HG03159 (cell line): ENCODE data around the gene AGBL4.

Source experiments
- ATAC-seq: cut with Tn5 transposase; IDR thresholded peaks from one replicate; pipeline ENCODE4 v1.9.1; 2021; ENCODE audit warnings: mild to moderate bottlenecking, moderate library complexity; ENCODE audit not compliant: unreplicated experiment

Gene AGBL4

DNA sequence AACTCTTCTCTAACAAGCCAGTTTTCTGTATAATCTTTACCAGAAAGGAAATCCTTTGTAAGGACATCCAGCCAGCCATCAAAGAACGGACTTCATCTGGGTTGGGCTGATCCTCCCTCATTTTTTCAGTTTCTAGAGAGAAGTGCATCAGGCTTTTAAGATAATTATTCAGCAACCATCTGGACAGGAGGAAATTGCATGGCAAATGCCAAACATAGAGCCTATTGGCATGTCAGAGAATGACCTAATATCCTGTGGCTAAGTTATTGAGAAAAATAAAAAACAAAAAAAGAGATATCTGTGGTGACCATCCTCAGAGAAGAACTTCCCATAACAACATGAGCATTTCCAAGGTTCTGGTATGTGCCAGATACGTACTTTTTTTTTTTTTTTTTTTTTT lies 1172.1 kb downstream of the AGBL4 start:
- ATAC-seq = no peak

DNA sequence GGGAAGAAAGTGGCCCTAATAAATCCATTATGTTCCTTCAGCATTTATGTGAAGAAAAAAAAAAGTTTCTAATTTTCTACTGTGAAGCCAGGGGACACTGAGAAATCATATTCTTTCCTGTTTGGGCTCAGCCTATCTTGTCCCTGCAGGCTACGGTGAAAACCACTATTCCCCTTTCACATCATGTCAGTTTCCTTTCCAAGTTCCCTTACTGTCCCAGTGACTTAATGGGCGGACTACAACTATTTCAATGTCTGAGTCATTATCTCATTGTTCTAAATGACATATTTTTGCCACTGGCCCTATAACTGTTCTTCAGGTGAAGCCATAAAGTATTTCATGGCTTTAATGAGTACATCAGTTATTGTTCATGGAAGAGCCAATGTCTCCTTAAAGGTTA lies 1175.7 kb downstream of the AGBL4 start:
- ATAC-seq = no peak

DNA sequence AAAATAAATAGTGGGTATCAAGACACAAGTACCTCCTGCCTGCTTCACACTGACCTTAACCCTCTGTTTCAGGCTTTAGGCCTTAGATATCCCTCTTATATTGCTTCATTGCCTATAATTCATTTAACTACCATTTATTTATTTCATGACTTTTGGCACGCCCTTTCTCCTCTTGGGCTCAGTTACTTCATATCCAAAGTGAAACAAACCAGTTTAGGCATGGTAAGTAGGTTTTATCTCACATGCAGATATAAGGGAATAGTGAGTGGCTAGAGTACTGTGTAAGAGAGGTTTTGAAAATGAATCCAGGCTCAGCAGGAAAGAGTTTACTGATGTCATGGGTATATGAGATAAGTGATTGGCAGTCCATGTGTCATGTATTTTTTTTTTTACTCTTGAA lies 1177.3 kb downstream of the AGBL4 start:
- ATAC-seq = no peak

DNA sequence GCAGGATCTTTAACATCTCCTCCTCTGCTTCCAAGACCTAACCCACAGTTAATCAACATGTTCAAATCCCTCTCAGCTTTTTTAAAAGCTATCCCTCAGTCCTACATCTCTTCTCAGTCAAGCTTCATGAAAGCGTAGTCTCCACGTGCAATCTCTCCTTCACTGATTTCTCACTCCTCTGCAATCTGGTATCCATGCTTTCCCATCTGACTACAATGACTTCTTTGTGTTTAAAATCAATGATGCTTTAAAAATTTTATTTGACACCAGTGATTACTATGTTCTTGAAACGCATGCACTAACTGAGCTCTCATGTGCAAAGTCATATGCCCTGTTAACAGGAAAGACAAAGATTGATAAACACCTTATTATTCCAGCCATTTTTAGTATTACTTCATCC lies 1179.6 kb downstream of the AGBL4 start:
- ATAC-seq = no peak

DNA sequence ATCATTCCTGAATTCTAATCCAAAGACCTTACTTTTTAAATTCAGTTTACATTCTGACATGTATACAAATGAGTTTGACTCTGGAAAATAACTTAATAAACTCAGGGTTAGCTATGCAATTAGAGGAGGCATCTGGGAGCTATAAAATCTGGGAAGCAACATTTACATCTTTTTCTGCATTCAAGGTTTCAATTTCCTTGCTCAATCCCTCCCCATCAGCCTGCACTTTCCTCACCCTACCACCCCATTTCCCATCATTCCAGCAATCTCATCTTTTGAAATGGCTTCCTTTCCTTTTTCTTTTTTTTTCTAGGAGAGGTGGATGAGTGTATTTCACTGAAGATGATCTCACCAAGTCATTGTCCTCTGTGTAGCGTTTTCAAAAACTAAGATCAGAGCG lies 1181.8 kb downstream of the AGBL4 start:
- ATAC-seq = no peak

DNA sequence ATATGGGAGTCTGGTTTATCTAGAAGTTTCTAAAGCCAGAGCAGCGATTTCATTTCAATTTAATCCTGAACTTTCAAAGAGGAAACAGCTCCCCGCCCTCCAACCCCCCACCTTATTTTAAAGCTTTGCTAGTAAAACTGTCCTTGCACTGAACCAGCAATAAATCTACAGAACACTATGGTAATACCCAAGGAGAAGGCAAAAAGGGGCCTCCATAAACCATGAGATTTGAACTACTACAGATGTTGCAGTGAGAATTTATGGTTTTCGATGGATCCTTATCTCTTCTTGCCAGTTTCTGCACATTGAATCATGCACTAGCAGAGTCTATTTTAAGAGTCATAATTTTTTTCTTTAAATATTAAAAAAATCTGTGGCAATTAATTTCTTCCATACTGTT lies 1182.3 kb downstream of the AGBL4 start:
- ATAC-seq = no peak

DNA sequence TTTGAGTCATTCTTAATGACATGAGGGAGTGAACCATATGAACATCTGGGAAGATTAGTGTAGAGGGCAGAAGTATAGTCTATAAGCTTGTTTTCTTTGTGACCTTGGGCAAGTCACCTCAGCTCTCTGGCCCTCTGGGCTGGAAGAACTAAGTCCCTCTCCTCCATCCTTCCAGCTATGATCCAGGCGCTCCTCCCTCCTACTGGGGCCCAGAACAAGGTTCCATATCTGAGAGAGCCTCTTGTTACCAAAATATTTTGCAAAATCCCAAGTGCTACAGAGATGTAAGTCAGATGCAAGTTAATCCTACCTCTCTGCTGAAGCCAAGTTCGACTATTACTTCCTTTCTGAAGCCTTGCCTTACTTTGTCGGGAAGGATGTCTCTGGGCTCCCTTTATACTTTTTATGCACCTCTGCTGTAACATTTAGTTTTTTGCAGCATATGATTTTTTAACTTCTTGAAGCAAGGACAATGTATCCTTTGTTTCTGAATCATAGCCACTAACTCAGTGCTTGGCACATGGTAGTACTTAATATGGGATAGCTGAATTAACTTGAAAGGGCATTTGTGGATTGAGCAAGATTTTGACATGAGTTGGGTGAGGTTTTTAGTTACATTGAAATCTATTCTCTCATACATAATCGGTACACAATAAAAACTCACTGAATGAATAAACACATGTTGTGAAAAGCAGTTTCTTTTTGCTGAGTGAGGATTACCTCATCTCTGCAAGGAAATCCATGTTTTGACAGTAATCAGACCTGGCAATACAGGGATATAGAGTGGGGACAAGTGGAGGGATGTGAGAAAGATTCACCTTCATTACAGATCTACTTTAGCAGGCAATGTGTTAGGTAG lies 1192.4 kb downstream of the AGBL4 start:
- ATAC-seq = no peak

DNA sequence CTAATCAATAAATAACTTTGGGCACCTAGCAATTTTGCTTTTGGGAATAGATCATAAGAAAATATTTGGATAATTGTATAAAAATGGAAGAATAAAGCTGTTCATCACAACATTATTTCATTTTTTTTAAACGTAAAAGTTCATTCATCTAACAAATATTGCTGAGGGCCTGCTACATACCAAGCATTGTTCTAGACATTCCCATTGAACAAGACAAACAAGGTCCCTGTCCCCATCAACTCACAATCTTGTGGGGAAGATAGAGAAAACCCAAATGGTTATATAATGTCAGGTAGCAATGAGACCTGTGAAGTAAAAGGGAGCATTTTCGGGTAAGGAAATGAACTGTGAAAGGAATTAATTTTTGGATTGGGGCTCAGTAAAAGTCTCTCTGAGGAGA lies 1193.0 kb downstream of the AGBL4 start:
- no peak for ATAC-seq

DNA sequence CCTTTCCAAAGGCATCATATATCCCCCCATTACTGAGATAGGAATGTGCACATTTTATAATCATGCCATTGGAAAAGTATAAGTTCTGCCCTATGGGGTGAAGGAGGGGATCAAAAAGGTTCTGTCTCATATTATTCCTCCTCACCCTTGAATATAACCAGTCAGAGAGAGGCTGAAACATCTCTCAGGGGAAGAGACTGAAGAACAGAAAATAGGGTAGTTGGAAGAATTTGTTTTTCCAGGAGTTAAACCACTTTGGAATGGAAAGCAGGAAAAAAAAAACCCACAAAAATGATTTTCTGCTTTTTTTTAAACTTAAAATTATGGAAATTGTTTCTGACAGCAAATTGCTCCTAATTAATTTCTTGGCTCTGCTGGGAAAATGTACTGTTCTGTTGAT lies 1194.3 kb downstream of the AGBL4 start:
- ATAC-seq = no peak

DNA sequence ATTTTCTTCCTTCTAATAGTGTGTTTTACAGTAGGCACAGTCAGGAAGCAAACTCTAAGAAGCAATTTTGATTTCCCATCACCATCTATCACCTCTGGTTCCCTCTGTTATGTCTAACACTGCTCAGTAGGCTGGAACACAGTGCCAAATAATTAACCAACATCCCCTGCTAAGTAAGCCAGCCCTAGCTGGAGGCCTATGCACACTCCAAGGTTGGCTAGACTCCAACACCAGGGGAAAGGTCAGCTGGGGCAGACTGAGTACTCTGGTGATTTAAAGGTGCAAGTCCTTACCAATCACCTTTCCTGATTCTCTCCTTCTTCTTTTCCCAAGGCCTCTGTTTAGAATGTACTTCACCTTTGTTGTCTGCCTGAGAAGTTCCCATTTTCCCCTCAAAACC lies 1200.6 kb downstream of the AGBL4 start:
- ATAC-seq = no peak

DNA sequence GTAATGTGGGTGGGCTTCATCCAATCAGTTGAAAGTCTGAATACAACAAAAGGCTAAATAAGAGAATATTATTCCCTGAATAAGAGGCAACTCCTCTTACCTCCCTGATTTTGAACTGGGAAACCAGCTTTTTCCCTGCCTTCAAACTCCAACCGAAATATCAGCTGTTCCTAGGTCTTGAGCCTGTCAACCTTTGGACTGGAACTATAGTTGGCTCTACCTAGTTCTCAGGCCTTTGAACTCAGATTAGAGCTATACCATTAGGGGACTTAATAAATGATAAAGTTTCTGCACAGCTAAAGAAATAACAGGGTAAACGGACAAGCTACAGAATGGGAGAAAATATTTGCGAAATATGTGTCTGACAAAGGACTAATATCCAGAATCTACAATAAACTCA lies 1203.3 kb downstream of the AGBL4 start:
- ATAC-seq = no peak

DNA sequence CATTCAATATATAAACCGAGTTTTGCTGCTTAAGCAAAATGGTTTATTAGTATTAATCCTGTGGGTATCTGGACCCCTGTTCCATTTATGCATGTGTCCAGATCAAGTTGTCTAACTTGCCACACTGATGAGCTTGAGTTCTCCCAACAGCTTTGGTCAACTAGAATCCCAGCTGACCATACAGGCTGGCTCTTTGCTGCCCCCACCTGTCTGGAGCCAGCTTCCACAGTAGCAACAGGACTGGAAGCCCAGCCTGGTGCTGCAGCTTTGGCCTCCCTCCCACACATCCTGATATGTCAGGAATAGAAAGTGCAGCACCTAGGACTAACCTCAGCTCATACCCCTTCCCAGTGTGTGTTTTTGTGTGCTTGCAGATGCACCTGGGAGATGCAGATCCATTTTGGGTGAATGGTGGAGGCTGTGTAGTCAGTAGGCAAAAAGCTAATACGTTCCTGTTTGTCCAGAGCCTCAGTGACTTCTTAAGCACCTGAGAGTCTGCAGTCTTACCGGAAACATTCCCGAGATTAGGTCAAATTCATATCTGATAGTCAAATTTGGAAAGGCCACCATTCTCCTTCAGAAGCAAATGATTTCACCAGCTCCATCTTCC lies 1206.1 kb downstream of the AGBL4 start:
- ATAC-seq = peak; percentile 93

DNA sequence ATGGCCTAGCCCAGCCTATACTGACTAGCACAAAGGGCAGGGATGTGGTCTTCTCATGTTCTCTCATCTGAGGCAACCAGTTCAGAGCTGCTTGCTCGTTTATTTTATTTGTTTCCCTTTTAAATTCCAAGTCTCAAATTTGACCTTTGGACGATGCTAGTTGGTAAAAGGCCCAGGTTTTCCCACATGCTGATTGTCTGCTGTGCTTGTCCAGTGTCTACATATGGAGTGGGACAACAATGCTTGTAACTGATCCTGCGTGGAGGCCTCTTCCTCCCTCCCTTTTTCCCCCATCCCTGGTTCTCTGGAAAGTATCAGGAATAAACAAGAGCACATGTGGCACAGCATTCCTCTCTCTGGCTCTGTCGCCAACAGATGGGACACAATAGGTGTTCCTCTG lies 1213.0 kb downstream of the AGBL4 start:
- no peak for ATAC-seq

DNA sequence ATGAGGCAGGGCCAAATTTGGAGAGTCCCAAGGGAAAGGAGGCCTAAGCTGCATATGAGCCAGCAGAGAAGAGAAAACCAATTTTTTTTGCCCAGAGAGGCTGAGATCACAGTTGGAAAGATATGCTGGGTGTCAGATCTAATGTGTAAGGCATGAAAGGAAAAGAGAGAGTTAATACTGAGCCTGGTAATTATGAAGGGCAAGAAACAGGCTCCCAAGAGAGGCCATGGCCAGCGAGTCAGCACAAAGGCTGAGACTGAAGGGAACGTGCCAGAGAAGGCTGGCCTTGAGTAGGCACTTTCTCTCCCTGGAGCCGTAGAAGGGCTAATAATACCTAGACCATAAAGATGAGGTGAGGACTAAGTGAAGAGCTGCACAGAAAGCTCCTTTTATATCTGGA lies 1215.3 kb downstream of the AGBL4 start:
- no peak for ATAC-seq

DNA sequence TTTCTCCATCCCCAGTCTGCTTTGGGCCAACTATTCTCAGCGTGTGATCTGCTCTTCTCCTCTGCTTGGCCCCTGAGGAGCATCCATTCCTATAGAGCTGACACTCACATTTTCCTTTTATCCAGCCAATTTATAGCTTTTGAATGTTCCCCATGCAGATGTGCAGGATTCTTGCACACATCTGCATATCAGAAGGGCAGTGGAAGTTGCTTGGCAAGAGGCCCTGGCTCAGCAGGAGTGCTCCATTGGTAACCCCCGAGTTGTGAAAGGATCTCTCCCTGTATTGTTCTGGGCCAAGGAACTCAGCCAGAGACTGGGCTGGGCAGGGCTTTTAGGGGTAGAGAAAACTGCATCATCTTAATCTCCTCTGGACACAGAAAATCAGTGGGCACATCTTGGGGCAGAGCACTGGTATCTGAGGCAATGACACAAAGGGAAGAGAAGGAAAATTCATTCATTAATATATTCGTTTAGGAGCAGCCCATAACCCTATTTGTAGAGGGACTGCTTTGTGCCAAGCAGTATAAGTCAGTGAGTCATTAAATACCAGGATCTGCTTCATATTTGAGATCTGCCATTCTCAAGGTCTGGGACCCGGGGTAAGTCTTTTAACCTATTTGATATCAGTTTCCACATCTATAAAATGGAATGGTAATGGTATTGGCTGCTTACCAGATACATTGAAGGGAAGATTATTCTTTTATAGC lies 1216.0 kb downstream of the AGBL4 start:
- ATAC-seq = no peak

DNA sequence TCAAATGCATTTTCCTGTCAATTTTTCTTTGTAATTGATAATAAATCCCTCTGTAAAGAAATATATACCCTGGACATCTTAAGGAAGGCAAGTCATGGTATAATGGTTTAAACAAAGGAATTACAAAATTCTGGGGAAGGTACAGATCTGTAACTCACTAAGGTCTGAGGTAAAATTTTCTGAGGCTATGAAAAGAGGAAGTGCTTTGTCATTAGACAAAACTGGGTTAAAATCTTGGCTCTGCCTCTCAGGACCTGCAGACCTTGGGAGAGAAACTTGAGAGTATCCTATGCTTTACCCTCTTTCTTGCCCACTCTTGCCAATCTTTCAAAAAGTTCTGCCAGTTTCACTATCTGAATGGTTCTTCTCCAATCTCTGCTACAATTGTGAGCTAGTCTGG lies 1220.3 kb downstream of the AGBL4 start:
- no peak for ATAC-seq

DNA sequence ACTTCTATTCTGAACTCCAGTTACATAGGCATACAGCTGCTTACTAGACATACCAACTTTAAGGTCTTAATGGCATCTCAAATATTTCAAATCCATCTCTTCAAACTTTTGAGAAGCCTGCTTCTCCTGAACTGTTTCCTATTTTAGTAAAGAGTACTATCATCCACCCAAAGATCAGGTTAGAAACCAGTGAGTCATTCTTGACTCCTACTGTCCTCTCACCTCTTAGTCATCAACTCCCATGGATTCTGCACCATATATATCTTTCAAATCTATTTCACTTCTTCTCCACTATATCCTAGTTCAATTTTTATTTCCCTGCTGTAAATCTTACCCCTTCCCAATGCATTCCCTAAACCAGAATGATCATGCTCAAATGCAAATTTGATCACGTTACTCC lies 1228.9 kb downstream of the AGBL4 start:
- ATAC-seq = no peak

DNA sequence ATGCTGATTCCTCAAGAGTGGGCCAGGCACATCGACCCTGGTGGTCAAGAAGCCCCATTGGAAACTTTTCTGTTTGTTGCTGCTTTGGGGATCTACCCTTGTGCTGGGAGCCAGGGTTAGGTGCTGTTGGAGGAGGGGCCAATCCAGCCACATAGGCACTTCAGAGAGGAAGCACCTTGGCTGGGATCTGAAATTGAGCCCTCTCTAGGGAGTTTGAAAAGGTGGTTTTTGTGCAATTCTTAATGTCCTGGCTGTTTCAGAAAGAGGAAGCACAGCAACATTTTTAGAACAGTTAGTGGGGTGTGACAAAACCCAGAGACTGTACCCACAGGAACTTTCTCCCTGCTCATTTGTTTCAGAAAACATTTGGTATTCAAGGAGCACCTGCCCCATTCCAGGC lies 1229.9 kb downstream of the AGBL4 start:
- ATAC-seq = peak; percentile 81

DNA sequence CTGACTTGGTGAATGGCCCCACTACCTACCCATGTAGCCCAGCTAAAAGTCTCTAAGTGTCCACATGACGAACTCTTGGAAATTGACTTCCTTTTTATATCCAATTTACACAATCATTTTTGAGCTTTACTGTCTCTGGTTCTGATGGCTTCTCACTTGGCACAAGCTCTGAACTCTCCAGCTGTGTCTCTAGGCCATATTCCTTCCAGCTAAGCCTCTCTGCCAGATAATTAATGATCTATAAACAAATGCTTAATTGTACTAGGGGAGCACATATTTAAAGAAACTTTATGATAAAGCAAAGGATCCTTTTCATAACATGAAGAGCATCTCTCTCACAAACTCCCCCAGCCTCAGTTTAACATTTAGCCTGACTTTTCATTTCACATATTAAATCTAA lies 1230.8 kb downstream of the AGBL4 start:
- no peak for ATAC-seq

DNA sequence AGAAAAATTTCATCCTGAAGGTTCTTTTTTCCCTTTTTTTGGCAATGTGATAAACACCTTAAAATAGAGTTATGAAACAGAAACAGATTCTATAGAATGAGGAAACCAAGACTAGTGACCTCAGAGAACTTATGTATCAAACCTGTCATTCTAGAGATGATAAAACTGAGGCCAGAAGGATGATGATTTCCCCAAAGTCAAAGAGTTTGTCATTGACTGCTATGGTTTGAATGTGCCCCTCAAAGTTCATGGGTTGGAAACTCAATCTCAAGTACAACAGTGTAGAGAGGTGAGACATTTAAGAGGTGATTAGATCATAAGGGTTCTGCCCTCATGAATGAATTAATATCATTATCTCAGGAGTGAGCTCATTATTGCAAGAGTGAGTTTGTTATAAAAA lies 1233.4 kb downstream of the AGBL4 start:
- peak; percentile 51 for ATAC-seq

DNA sequence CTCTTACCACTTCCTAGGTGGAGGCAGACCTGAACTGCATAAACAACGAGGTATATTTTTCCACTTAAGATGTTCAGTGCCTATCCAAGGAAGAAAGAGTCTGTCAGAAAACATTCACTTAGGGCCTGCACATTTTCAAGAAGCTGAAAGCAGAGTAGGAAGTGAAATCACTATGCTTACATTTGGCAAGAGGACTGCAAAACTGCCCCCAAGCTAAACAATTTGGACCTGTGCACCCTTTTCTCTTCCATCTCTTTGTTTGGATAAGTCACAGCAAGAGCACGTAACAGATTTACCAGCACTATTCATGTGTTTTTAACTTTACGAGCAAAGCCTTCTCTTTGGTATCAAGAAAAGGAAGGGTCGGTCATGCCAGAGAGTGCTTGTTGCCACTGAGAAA lies 1233.9 kb downstream of the AGBL4 start:
- ATAC-seq = peak; percentile 27

DNA sequence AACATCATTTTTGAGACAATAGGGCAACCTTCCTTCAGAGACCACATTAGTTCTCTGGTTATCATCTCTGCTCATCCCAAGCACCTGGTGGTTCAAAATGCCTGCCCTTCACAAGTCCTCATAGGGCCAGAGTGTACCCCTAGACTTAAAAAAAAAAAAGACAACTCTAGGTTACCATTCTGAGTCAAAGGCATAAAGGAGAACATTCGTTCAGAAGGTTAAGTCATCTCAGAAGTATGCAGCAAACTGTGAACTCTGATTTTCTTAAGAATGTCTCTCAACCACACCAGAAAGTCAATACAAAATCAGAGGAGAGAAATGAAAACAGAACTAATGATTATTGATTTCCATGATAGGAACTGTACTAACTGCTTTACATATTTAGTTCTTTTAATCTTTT lies 1237.9 kb downstream of the AGBL4 start:
- no peak for ATAC-seq
